ENCODE results near the gene DNAJA1.

DNA sequence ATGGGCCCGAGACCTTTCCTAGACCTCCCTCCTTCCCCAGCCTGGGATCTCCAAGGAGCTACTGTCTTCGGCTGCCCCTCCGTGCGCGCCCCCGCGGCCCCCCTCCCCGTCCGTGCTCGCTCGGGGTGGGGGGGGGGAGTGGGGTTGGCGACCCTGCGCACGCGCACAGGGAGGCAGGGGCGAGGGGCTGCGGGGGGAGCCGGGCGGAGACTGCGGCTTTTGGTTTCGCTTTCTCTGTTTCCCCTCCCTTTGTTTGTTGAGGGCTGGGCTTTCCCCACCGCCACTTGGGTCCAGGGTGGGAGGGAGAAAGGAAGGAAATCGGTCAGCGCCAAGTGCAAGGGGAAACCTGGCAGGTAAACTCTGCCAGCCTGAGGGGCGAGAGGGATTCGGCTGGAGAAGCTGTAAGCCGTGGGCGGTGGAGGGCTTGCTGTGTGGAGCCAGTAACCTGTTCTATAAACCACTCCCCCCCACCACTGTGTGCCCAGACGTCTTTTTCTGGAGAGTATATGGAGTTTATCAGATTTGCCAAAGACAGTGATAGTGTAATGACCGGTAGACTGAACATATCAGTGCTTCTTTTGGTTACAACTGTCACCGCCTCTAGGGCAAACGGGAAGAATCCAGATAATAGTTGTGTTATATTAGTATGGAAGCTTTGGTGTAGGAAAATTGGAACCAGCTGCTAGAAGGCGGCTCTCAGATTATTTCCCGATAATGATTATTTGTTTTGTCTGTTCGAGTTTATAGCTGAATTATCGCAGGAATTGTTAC lies 684 bp downstream of the DNAJA1 start:
- TF ChIP-seq POLR2A (IDR thresholded peaks at IDR 0.05; ENCODE audit: low read depth, low read length) (no peak), POLR2AphosphoS5 (IDR thresholded peaks at IDR 0.05; ENCODE audit: low read depth, low read length) (no peak)

All from GM12892 (cell line).